HS-27A (cell line): ENCODE measurements around the gene BCAP29.
"Not testable (repeated sequence)": the region's sequence is repeated elsewhere in the genome, so short reads cannot be mapped to it uniquely, and the experiment has no call there.

Source experiments
- DNase-seq: peaks from one replicate; pipeline ENCODE4 v3.0.0-alpha.2; 2012; ENCODE audit warnings: low read depth, missing footprints

BCAP29 gene

GRCh38 chr7:107579885-107580715 is at the start of gene BCAP29:
Gene BCAP29 (plus strand): TSS chr7:107580246. CDS start chr7:107580773, 527 bp downstream.
- DNase-seq, result peak; percentile 39

DNA sequence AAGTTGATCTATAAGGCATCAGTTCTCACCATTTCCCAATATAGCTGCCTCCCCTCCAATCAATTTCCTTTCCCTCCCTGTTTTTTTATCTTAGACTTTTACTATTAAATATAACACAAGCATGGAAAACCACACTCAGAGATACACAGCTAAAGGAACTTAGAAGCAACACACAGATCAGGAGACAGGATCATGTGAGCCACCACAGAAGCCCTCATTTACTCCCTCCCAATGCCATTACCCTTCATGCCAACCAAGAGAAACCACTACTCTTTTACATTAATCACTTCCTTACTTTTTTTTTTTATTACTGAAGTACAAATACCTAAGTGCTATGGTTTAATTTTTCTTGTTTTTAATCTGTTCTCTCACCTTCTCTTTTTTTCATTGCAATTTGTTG is 49.3 kb upstream of the BCAP29 start:
- DNase-seq, result no peak

DNA sequence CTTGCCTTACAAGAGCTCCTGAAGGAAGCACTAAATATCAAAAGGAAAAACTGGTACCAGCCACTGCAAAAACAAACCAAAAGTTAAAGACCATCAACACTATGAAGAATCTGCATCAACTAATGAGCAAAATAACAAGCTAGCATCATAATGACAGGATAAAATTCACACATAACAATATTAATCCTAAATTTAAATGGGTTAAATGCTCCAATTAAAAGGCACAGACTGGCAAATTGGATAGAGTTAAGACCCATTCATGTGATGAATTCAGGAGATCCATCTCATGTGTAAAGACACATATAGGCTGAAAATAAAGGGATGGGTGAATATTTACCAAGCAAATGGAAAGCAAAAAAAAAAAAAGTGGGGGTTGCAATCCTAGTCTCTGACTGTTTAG is 45.9 kb upstream of the BCAP29 start:
- no peak for DNase-seq

DNA sequence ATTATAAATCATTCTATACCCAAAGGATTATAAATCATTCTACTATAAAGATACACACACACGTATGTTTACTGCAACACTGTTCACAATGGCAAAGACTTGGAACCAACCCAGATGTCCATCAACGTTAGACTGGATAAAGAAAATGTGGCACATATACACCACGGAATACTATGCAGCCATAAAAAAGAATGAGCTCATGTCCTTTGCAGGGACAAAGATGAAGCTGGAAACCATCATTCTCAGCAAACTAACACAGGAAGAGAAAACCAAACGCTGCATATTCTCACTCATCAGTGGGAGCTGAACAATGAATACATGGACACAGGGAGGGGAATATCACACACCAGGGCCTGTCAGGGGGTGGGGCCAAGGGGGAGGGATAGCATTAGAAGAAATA is 42.8 kb upstream of the BCAP29 start:
- not testable (repeated sequence) for DNase-seq

DNA sequence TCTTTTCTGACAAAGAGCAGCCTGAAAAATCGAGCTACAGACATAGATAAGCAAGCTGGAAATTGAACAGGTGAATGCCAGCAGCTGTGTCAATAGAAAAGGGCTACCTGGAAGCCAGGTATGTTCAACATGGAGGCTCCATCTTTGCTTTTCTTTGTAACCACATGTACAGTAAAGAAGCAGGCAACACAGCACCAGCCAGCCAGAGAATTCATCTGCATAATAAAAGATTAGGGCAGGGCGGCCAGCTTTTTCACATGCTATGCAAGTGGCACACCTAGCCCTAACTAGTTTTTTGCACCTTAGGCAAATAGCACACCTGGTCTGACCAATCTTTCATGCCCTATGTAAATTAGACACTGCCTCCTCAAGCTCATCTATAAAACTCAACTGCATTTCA is 42.0 kb upstream of the BCAP29 start:
- DNase-seq, result no peak

DNA sequence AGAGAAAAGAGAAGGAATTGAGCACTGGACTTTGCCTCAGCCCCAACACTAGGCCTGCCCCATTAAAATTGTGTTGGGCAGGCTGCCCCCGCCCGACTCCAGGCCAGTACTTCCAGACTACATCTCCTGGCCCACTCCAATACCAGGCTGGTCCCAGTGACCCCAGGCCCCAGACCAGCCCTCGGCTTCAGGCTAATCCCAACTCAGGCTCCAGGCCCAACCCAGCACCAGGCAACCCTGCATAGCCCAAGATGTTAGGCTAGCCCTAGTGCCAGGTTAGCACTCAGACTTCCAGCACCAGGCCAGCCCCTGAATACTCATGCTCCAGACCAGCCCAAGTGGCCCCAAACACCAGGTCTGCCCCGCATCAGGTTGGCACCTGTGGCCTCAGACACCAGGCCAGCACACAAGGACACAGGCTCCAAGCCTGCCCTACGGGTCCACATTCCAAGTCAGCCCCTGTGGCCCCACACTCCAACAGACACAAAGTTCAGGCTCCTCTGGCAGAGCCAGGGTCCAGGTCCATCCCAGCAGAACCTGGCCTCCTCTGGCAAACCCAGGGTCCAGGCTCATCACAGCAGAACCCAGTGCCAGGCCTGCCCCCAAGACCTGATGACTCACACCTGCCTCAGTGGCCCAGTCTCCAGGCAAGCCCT is 36.6 kb upstream of the BCAP29 start:
- no peak for DNase-seq

- no peak for DNase-seq
These were observed 35.0 kb upstream of the BCAP29 start for GRCh38 chr7:107544848-107545591.

DNA sequence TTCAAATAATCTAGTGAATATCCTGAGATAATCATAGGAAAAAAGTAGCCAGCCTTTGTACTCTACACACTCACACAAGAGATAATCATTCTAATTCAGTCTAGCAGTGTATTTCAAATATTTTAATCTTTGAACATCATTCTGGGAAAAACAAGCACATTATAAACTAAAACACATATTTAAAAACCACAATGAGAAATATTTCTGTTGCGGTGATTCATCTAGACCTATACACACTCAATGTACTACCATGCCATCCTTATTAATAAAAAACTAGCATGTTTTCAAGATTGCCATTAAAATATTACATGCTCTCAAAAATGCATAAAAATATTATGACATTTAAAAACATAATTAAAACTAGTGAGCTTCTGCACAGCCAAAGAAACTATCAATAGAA is 28.1 kb upstream of the BCAP29 start:
- no peak for DNase-seq

- DNase-seq, result no peak
These were observed 24.2 kb upstream of the BCAP29 start for GRCh38 chr7:107555893-107556292.

GRCh38 chr7:107559864-107560263 is 20.2 kb upstream of the BCAP29 start:
- DNase-seq, result no peak

- DNase-seq, result no peak
These were observed 19.0 kb upstream of the BCAP29 start for GRCh38 chr7:107560898-107561516.

- no peak for DNase-seq
These were observed 16.8 kb upstream of the BCAP29 start for GRCh38 chr7:107563081-107563774.

DNA sequence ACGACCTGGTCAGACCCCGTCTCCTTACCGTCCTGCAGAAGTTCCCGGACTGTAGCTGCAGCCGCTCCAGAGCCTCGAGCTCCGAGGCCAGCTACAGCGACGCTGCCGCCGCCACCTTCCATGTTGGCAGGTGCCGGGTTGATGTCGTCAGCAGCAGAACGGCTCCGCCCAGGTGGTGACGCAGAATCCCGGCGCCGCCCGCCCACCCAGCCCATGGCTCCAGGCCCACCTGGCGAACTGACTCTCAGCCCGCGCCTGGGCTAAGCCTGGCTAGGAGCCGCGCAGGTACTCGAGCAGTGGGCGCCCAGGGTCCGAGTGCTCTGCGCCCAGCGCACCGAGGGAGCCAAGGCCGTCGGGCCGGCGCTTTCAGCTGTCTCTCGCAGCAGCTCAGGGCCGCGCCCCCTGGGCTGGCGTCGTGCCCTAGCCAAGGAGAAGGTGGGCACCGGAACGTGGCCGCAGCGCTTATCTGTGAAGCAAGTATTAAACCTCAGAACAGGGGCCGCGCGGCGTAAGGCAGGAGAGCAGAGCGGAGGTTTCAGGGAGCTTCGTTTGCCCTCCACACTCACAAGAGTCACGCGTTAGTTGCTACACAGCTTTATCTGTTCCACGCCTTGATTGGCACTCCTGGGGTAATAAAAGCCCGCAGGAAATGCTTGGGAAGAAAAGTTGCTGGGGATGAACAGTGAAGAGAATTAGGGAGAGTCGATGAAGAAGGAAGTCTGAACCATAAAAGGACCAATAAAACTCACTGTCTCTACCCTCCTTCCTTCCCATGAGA is 16.1 kb upstream of the BCAP29 start, which contains the start of the genes COG5 and DUS4L:
COG5 (minus strand) TSS at position 146 of the 778 bp plus-strand sequence; CDS start at position 122, 24 bp downstream.
DUS4L (plus strand) TSS at position 197 of the 778 bp plus-strand sequence. CDS start 3,100 bp downstream, outside the sequence.
- peak; percentile 35 for DNase-seq

- no peak for DNase-seq
These were observed 15.3 kb upstream of the BCAP29 start for GRCh38 chr7:107564553-107565298.

DNA sequence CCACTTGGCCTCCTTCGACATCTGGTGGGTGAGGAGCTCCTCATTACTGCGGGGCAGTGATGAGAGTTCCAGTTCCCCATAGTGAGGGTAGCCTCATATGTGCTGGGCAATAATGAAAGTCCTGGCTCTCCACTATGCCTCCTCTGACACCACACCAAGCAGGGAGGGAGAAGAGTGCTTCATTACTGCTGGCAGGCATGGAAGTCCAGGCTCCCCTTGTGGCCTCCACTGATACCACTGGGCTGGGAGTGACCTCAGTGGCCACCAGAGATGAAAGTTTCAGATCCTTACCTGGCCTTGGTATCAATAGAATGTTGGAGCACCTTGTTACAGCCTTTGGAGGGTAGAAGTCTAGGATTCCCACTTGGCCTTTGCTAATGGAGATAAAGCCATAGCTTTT is 9.7 kb upstream of the BCAP29 start:
- no peak for DNase-seq

GRCh38 chr7:107573537-107573936 is 6.5 kb upstream of the BCAP29 start:
- DNase-seq, result no peak

DNA sequence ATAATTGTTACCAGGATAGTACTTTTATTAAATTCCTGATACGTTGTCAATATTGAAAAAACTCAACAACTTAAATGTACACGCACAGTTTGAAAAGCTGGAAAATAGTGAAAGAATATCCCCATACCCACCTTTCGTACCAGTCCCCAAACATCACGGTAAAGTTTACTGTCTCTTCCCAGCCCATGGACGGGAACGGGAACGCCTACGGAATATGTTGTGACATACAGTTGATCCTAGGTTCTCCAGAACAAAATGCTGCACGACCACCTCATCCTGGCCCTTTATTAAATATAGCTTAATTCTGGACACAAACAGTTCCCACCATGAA is 527 bp upstream of the BCAP29 start:
- DNase-seq, result no peak

- no peak for DNase-seq
These were observed 804 bp downstream of the BCAP29 start for GRCh38 chr7:107580716-107581383.

- no peak for DNase-seq
These were observed 1.5 kb downstream of the BCAP29 start for GRCh38 chr7:107581387-107582013.
